VCaP (cell line): Measurements from ENCODE around the gene CLK3.

Experiments used
- H3K27ac ChIP-seq: fragments of 450-650 bp; 2 replicates; pipeline ENCODE4 v1.5.1; 2017
- TF ChIP-seq, protein P1 (sequence below): fragments of 450-650 bp; conservative IDR thresholded peaks from 2 replicates; pipeline ENCODE4 v1.5.1; 2017; ENCODE audit warnings: mild to moderate bottlenecking, moderate library complexity

CLK3 gene

DNA sequence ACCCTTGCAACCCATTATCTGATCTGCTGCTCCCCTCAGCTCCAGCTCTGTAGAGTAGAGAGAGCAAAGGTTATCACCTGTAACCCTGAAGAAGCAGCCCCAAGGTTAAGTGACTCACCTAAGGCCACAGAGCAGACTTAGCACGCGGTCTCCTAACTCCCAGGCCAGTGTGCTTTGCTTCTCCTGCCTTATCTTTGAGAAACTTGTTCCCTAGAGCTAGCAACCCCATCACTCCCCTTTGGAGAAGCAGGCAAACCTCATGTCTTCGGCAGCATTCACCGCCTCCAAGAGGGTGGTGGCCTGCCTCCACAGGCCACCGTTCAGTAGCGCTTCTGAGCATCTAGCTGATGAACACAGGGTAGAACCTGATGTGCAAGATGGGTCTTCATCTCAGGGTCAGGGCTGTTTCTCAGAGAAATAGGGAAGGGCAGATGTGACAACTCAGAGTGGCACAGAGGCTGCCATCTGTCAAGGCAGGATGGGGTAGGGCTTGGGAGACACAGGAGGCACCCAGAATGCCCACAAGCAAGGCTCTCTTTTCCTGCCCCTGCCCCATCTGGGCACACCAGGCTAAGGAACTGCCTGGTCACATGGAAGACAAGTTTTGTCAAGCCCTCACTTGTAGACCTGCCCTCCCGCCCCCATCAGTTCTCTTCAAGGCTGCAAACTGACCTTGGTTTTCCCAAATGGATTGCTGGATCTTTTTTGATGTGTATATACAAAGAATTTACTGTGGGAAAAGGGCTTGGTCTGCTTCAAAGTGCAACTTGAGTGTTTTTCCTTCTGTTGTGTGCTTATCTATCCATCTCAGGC is 34.9 kb upstream of the CLK3 start:
- no peak overlapping the region for H3K27ac ChIP-seq
- TF ChIP-seq, protein P1, sequence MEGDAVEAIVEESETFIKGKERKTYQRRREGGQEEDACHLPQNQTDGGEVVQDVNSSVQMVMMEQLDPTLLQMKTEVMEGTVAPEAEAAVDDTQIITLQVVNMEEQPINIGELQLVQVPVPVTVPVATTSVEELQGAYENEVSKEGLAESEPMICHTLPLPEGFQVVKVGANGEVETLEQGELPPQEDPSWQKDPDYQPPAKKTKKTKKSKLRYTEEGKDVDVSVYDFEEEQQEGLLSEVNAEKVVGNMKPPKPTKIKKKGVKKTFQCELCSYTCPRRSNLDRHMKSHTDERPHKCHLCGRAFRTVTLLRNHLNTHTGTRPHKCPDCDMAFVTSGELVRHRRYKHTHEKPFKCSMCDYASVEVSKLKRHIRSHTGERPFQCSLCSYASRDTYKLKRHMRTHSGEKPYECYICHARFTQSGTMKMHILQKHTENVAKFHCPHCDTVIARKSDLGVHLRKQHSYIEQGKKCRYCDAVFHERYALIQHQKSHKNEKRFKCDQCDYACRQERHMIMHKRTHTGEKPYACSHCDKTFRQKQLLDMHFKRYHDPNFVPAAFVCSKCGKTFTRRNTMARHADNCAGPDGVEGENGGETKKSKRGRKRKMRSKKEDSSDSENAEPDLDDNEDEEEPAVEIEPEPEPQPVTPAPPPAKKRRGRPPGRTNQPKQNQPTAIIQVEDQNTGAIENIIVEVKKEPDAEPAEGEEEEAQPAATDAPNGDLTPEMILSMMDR = no peak

DNA sequence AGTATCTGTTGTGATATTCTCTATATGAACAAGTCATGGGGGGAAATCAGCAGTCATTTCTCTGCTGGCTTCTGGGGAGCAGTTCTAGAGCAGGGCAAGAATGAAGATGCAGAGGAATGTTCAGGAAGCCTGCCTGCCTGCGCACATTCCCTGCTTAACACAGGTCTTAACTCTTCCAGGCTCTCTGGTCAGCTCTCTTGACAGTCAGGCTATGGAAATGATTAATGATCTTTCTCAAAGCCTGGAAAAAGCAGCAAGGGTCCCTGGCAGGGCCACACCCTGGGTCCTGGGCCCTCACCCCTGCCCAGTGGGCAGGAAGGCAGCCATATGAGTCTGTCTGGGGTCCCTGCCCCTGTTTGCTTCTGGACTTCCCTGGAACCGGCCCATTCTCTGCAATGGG is 31.4 kb upstream of the CLK3 start:
- TF ChIP-seq, protein P1 = no peak
- peak overlapping the region; percentile 8; the same call in 1 of the 2 replicates for H3K27ac ChIP-seq

DNA sequence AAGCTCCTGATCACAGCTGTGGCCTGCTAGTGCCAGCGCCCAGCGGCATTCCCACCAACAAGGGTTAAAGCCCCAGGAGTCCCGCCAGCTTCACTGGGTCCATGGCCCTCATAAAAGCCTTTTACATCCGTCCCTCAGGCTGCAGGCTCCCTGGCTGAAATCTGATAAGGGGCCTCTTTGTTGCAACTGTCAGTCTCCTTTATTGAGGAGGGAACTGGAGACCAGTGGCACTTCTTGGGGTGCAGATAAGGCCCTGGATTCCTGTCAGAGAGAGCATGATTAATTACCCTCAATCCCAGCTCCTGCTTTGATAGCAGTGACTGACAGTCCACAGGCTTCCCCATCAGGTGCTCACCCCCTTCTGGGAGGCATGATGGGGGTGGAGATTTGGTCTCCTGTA is 30.9 kb upstream of the CLK3 start:
- H3K27ac ChIP-seq = peak overlapping the region; percentile 8; the same call in 1 of the 2 replicates
- TF ChIP-seq, protein P1 = no peak

DNA sequence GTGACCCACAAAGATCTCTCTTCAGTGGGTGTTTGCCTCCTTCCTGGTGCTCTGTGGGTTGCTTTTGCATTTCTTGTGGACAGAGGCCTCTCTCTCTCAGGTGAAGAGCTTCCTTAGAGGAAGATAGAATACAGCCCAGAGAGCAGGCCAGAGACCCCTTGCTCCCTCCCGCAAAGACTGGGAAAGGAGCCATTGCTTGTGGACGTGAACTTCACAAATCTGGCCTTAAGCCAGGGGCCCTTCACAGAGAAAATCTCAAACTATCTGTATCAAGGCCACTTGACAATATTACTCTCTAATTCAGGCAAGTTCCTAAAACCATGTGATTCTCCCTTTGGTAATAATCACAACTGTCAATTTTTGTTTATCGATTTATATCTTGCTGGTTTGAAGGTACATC is 30.4 kb upstream of the CLK3 start:
- H3K27ac ChIP-seq = peak overlapping the region; percentile 8; the same call in 1 of the 2 replicates
- TF ChIP-seq, protein P1 = no peak

DNA sequence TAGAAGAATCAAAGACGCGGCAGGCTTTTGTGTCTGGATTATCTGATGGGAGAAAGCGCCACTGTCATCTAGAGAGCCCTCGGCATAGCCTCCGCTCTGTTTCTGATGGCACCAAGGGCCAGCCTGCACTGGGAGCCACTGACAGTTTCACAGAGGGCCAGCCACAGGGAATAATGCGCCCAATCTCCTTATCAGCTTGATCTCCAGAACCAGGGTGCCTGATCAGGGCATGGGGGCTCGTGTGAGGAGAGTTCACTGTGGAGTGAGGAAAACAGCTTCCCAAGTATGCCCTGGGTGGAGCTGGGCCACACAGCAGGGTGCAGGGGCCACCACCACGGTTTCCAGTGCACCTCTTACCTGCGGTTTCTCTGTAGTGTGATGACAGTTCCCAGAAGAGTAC is 29.8 kb upstream of the CLK3 start:
- TF ChIP-seq, protein P1 = no peak
- no peak overlapping the region for H3K27ac ChIP-seq

DNA sequence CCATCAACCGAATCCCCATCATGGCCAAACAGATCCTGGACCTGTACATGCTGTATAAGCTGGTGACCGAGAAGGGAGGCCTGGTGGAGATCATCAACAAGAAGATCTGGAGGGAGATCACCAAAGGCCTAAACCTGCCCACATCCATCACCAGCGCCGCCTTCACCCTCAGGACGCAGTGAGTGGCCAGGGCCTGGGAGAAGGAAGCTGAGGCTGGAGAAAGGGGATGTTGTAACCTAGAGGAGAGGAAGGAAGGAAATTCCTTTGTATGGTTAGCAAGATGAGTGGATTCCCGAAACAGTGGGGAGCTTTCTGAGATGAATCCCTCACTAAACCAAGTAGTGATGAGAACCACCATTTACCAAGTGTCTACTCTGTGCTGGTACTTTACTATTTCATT is 25.8 kb upstream of the CLK3 start:
- TF ChIP-seq, protein P1 = no peak
- no peak overlapping the region for H3K27ac ChIP-seq

DNA sequence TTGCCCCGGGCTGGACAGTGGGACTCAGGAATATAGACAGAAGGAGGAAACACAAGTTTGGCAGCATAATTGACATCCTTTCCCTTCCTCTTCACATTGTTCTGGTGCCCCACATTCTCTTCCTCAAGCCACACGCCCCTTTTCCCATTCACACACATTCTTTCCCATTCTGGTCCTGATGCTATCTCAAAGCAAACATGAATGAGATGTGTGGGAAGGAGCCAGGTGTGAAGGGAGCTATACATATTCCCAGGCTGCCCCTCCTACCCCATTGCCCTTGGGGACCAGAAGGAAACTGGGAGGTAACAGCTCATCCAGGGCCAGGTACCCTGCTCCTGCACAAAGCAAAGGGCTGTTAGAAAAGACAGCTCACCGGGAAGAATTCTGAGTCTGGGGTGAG is 23.4 kb upstream of the CLK3 start:
- no peak overlapping the region for H3K27ac ChIP-seq
- TF ChIP-seq, protein P1 = no peak
